Measurements from ENCODE around the gene SHROOM3. TPM values are rescaled to one million over a fixed set of nuclear protein-coding genes. Genes with fewer than 3 reads are reported as not detected.
A peak's percentile ranks its signal among the peaks of the same experiment; 100 is the strongest.
"Not testable (repeated sequence)": the region's sequence is repeated elsewhere in the genome, so short reads cannot be mapped to it uniquely, and the experiment has no call there.

SHROOM3 gene
- 0.02 and 0.05 TPM in 2 replicates for total RNA-seq

- H3K4me3 Mint-ChIP-seq = no peak within 1 kb of the TSS
- H3K9me3 Mint-ChIP-seq = no peaks in the 10 kb centered on the region
- H3K27ac Mint-ChIP-seq = no peak within 1 kb of the TSS
- no peak for DNase-seq
- peaks cover 45% of the 10 kb centered on the region for H3K27me3 Mint-ChIP-seq
- H3K4me1 Mint-ChIP-seq = no peaks in the 10 kb centered on the region
- intact Hi-C loops (cut with micrococcal nuclease) = no loop called here
- no peaks in the 10 kb centered on the region for H3K36me3 Mint-ChIP-seq (ENCODE audit: low read depth)
Measured at GRCh38 chr4:76434901-76435527, at the start of gene SHROOM3. Gene SHROOM3, plus strand, starts transcription at chr4:76435229. Its CDS starts 824 bp downstream, at chr4:76436053.

- Mint-ChIP-seq H3K27me3 (peaks cover 25% of the 10 kb centered on the region), H3K27ac (no peak overlapping the region), H3K9me3 (peaks cover 8% of the 10 kb centered on the region), H3K36me3 (ENCODE audit: low read depth) (no peaks in the 10 kb centered on the region), H3K4me3 (no peak overlapping the region), H3K4me1 (no peaks in the 10 kb centered on the region)
- intact Hi-C loops (cut with micrococcal nuclease) = no loop called here
- DNase-seq = no peak
Measured at GRCh38 chr4:76385974-76386373, 49.1 kb upstream of the SHROOM3 start.

- Mint-ChIP-seq H3K9me3 (peaks cover 8% of the 10 kb centered on the region), H3K4me3 (no peak overlapping the region), H3K4me1 (no peaks in the 10 kb centered on the region), H3K27ac (no peak overlapping the region), H3K36me3 (ENCODE audit: low read depth) (no peaks in the 10 kb centered on the region), H3K27me3 (peaks cover 33% of the 10 kb centered on the region)
- DNase-seq = no peak
- intact Hi-C loops (cut with micrococcal nuclease) = no loop called here
Measured at GRCh38 chr4:76386566-76387305, 48.3 kb upstream of the SHROOM3 start.

- no peak for DNase-seq
- no peak overlapping the region for H3K4me3 Mint-ChIP-seq
- H3K27me3 Mint-ChIP-seq = peaks cover 39% of the 10 kb centered on the region
- intact Hi-C loops (cut with micrococcal nuclease) = no loop called here
- peaks cover 8% of the 10 kb centered on the region for H3K9me3 Mint-ChIP-seq
- no peaks in the 10 kb centered on the region for H3K36me3 Mint-ChIP-seq (ENCODE audit: low read depth)
- no peak overlapping the region for H3K27ac Mint-ChIP-seq
- H3K4me1 Mint-ChIP-seq = no peaks in the 10 kb centered on the region
Measured at GRCh38 chr4:76388160-76388908, 46.7 kb upstream of the SHROOM3 start.

- H3K36me3 Mint-ChIP-seq (ENCODE audit: low read depth) = no peaks in the 10 kb centered on the region
- no peaks in the 10 kb centered on the region for H3K4me1 Mint-ChIP-seq
- intact Hi-C loops (cut with micrococcal nuclease) = no loop called here
- no peak overlapping the region for H3K4me3 Mint-ChIP-seq
- peaks cover 5% of the 10 kb centered on the region for H3K9me3 Mint-ChIP-seq
- H3K27ac Mint-ChIP-seq = no peak overlapping the region
- DNase-seq = no peak
- peaks cover 27% of the 10 kb centered on the region for H3K27me3 Mint-ChIP-seq
Measured at GRCh38 chr4:76401654-76402053, 33.4 kb upstream of the SHROOM3 start.

- no peak for DNase-seq
- Mint-ChIP-seq H3K36me3 (ENCODE audit: low read depth) (no peaks in the 10 kb centered on the region), H3K9me3 (no peaks in the 10 kb centered on the region), H3K27ac (no peak overlapping the region), H3K4me1 (no peaks in the 10 kb centered on the region), H3K27me3 (peaks cover 29% of the 10 kb centered on the region), H3K4me3 (no peak overlapping the region)
- intact Hi-C loops (cut with micrococcal nuclease) = no loop called here
Measured at GRCh38 chr4:76406081-76406480, 28.9 kb upstream of the SHROOM3 start.

- Mint-ChIP-seq H3K27ac (no peak overlapping the region), H3K9me3 (no peaks in the 10 kb centered on the region), H3K27me3 (peaks cover 24% of the 10 kb centered on the region), H3K4me3 (no peak overlapping the region), H3K36me3 (ENCODE audit: low read depth) (no peaks in the 10 kb centered on the region), H3K4me1 (no peaks in the 10 kb centered on the region)
- no peak for DNase-seq
- intact Hi-C loops (cut with micrococcal nuclease) = no loop called here
Measured at GRCh38 chr4:76407440-76408119, 27.4 kb upstream of the SHROOM3 start.

GRCh38 chr4:76410636-76411035 lies 24.4 kb upstream of the SHROOM3 start:
- Mint-ChIP-seq H3K9me3 (no peaks in the 10 kb centered on the region), H3K36me3 (ENCODE audit: low read depth) (no peaks in the 10 kb centered on the region), H3K4me1 (no peaks in the 10 kb centered on the region), H3K27ac (no peak overlapping the region), H3K27me3 (peaks cover 12% of the 10 kb centered on the region), H3K4me3 (no peak overlapping the region)
- no peak for DNase-seq
- intact Hi-C loops (cut with micrococcal nuclease) = no loop called here

GRCh38 chr4:76420188-76420761 lies 14.8 kb upstream of the SHROOM3 start:
- Mint-ChIP-seq H3K27ac (no peak overlapping the region), H3K36me3 (ENCODE audit: low read depth) (no peaks in the 10 kb centered on the region), H3K4me1 (peaks cover 3% of the 10 kb centered on the region), H3K4me3 (peak overlapping the region; percentile 45), H3K9me3 (no peaks in the 10 kb centered on the region), H3K27me3 (peaks cover 23% of the 10 kb centered on the region)
- DNase-seq = peak; percentile 51
- intact Hi-C loops (cut with micrococcal nuclease) = no loop called here

GRCh38 chr4:76420762-76421581 lies 14.1 kb upstream of the SHROOM3 start, which contains the start of gene CCDC158:
Gene CCDC158, minus strand, starts transcription at chr4:76421141. Its CDS starts 17,934 bp downstream, at chr4:76403207.
- H3K4me1 Mint-ChIP-seq = peaks cover 3% of the 10 kb centered on the region
- intact Hi-C loops (cut with micrococcal nuclease) = no loop called here
- peak within 1 kb of the TSS; percentile 59 for H3K4me3 Mint-ChIP-seq
- no peaks in the 10 kb centered on the region for H3K9me3 Mint-ChIP-seq
- H3K36me3 Mint-ChIP-seq (ENCODE audit: low read depth) = no peaks in the 10 kb centered on the region
- peaks cover 25% of the 10 kb centered on the region for H3K27me3 Mint-ChIP-seq
- DNase-seq = peak; percentile 62
- H3K27ac Mint-ChIP-seq = no peak within 1 kb of the TSS

GRCh38 chr4:76423159-76423558 lies 11.9 kb upstream of the SHROOM3 start:
- H3K9me3 Mint-ChIP-seq; H3K27ac Mint-ChIP-seq; intact Hi-C loops (cut with micrococcal nuclease); H3K4me3 Mint-ChIP-seq; H3K36me3 Mint-ChIP-seq (ENCODE audit: low read depth); H3K4me1 Mint-ChIP-seq: not testable (repeated sequence)
- peak; percentile 29 for DNase-seq
- peaks cover 27% of the 10 kb centered on the region for H3K27me3 Mint-ChIP-seq

GRCh38 chr4:76426272-76426671 lies 8.8 kb upstream of the SHROOM3 start:
- H3K4me3 Mint-ChIP-seq = no peak overlapping the region
- no peak for DNase-seq
- H3K36me3 Mint-ChIP-seq (ENCODE audit: low read depth) = no peaks in the 10 kb centered on the region
- peaks cover 20% of the 10 kb centered on the region for H3K27me3 Mint-ChIP-seq
- H3K9me3 Mint-ChIP-seq = no peaks in the 10 kb centered on the region
- intact Hi-C loops (cut with micrococcal nuclease) = no loop called here
- no peak overlapping the region for H3K27ac Mint-ChIP-seq
- H3K4me1 Mint-ChIP-seq = peaks cover 3% of the 10 kb centered on the region

- Mint-ChIP-seq H3K36me3 (ENCODE audit: low read depth) (no peaks in the 10 kb centered on the region), H3K27ac (no peak overlapping the region), H3K9me3 (no peaks in the 10 kb centered on the region), H3K27me3 (peaks cover 25% of the 10 kb centered on the region), H3K4me1 (no peaks in the 10 kb centered on the region), H3K4me3 (no peak overlapping the region)
- DNase-seq = no peak
- intact Hi-C loops (cut with micrococcal nuclease) = loop anchor here (1.0 to 2.0 kb wide), 2 partner anchors 76 to 319 kb away; no protein-coding TSS in a partner anchor
Measured at GRCh38 chr4:76429636-76430035, 5.4 kb upstream of the SHROOM3 start.

Data from activated CD4-positive, alpha-beta T cell treated with anti-CD3 and anti-CD28 coated beads, Interleukin-2, amount 10 ng/mL, durations not matched to agents 24 days and 14 days (primary cell).